Urothelium cell line (cell line): Measurements from ENCODE around the gene GJB4.
"Not testable (repeated sequence)": the region's sequence is repeated elsewhere in the genome, so short reads cannot be mapped to it uniquely, and the experiment has no call there.

ENCODE experiments used
- DNase-seq: peaks from one replicate; pipeline ENCODE4 v3.0.0; 2011; ENCODE audit warnings: low spot score, mixed read lengths
- FAIRE-seq: peaks from 2 replicates; lab custom pipeline; 2011; peaks lifted over from hg19 to GRCh38; lab: Jason Lieb, UNC

The GJB4 gene

DNA sequence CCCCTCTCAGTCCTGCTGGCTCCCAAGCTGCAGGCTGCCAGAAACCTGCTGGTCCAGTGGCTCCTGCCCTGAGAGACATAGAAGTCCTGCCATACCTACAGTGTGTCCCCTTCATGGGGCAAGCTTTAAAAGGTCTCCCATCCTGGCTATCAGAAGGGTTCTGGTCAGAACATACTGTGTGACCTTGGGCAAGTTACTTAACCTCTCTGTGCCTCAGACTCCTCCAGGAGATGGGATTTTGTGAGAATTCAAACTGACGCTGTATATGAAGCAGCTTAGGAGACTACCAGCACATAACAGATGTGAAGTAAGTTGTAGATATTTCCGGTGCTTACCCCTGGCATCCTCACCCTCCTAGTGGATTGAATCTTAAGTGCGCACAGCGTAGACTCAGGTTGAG, 13.4 kb upstream of the GJB4 start:
- DNase-seq: no peak
- FAIRE-seq: no peak

DNA sequence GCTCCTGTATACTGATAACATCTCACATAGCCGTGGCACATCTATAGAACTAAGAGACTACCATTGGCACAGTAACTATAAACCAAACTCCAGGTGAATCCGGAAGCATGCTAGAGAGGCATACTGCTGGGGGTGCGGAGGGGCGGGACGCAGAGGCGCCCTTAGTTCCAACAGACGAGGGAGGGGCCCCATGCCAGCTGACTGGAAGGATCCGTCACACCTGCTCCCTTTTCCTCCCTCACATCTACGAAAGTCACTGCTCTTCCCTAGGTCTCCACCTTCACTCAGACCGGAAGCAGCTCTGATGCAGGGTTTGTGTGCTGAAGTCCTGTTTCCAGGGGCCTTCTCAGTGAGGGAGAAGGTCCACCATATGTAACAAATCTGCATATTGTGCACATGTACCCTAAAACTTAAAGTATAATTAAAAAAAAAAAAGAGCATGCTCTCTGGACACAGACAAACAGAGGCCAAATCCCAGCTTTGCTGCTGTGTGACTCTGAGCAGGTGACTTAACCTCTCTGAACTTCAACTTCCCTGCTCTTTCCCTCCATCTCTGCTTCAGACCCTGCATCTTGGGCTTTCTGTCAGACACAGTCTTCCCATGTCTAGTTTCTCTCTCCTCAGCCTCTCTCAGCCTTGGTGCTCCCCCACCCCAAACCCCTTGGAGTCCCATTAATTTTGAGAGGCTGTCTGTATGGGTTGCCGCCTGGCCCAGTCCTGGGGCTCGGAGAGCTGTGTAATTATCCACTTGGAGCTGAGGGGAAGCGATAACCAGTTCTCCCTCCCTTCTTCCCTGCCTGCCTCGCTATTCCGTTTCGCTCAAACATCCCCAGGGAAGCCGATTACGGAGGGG, 12.5 kb upstream of the GJB4 start:
- no peak for DNase-seq
- FAIRE-seq: no peak

- FAIRE-seq: no peak
- DNase-seq: no peak
Measured at GRCh38 chr1:34747638-34747941, 11.9 kb upstream of the GJB4 start.

GRCh38 chr1:34749992-34750391, 9.5 kb upstream of the GJB4 start:
- FAIRE-seq: no peak
- no peak for DNase-seq

GRCh38 chr1:34750610-34751009, 8.9 kb upstream of the GJB4 start:
- DNase-seq (no peak), FAIRE-seq (no peak)

DNA sequence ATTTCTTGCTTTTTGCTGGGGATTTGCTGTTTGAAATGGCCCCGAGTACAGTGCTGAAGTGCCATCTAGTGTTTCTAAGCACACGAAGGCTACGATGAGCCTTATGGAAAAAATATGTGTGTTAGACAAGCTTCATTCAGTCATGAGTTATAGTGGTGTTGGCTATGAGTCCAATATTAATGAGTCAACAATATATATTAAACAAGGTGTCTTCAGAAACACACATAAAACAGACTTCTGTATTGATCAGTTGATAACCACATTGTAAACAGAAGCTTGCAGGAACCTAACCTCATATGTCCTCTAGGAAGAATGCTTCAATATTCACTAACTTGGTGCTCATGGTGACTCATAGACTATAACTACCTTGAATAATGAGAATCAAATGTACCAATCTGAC, 6.4 kb upstream of the GJB4 start:
- DNase-seq: no peak
- no peak for FAIRE-seq

- FAIRE-seq: no peak
Measured at GRCh38 chr1:34754964-34755637, 4.4 kb upstream of the GJB4 start, which contains the start of gene GJB5. Gene GJB5, plus strand, starts transcription at chr1:34755047. Its CDS starts 2,284 bp downstream, at chr1:34757331.

DNA sequence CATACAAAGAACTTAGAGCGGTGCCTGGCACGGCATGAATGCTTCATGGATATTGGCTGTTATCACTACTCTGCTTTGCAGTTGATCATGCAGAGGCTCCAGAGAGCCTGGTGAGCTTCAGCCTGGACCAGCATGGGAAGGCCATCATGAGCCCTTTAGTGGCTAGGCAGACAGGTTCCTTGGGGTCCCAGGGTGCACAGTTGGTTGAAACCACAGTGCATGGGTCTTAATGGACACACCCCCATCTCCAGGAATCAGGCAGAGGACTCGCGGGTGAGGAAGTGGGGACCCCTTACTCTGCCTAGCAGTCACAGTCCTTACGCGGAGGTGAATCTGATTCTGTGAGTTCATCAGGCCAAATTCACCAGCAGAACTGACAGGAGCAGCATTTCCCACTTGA, 3.6 kb upstream of the GJB4 start:
- peak; percentile 17 for FAIRE-seq
- DNase-seq: no peak

More at GRCh38 chr1:34754964-34755637, 4.4 kb upstream of the GJB4 start, which contains the start of gene GJB5:
- DNase-seq: no peak

DNA sequence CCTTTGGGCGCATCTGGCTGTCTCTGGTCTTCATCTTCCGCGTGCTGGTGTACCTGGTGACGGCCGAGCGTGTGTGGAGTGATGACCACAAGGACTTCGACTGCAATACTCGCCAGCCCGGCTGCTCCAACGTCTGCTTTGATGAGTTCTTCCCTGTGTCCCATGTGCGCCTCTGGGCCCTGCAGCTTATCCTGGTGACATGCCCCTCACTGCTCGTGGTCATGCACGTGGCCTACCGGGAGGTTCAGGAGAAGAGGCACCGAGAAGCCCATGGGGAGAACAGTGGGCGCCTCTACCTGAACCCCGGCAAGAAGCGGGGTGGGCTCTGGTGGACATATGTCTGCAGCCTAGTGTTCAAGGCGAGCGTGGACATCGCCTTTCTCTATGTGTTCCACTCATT, 2.2 kb upstream of the GJB4 start:
- no peak for FAIRE-seq
- DNase-seq: no peak

DNA sequence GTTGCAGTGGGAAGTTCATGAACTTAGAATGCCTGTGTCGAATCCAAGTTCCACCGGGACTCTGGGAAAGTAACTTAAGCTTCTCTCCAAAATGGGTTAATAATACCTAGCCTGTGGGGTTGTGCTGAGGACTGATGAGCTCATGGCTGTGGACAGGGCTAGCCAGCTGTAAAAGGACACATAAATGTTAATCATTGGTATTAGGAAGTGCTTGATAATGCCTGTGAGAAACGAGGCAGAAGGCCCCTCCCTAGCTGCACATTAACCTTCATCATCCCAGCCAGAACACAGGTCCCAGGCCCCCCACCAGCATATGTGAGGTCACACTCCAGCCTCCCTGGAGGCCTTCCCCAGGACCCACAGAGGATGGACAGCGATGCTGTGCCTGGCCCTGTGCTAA, 789 bp upstream of the GJB4 start:
- no peak for FAIRE-seq

GRCh38 chr1:34761176-34761761, 1.7 kb downstream of the GJB4 start:
- no peak for DNase-seq
- FAIRE-seq: peak; percentile 58

More for the DNA sequence above, 789 bp upstream of the GJB4 start:
- DNase-seq: no peak

GRCh38 chr1:34761776-34762307, 2.3 kb downstream of the GJB4 start:
- no peak for DNase-seq
- no peak for FAIRE-seq

- FAIRE-seq (no peak), DNase-seq (peak; percentile 46)
Measured at GRCh38 chr1:34762474-34763141, 3.1 kb downstream of the GJB4 start.

- DNase-seq (peak; percentile 82), FAIRE-seq (peak; percentile 42)
Measured at GRCh38 chr1:34763142-34763781, 3.7 kb downstream of the GJB4 start.

- FAIRE-seq: no peak
Measured at GRCh38 chr1:34768856-34769255, 9.3 kb downstream of the GJB4 start.

DNA sequence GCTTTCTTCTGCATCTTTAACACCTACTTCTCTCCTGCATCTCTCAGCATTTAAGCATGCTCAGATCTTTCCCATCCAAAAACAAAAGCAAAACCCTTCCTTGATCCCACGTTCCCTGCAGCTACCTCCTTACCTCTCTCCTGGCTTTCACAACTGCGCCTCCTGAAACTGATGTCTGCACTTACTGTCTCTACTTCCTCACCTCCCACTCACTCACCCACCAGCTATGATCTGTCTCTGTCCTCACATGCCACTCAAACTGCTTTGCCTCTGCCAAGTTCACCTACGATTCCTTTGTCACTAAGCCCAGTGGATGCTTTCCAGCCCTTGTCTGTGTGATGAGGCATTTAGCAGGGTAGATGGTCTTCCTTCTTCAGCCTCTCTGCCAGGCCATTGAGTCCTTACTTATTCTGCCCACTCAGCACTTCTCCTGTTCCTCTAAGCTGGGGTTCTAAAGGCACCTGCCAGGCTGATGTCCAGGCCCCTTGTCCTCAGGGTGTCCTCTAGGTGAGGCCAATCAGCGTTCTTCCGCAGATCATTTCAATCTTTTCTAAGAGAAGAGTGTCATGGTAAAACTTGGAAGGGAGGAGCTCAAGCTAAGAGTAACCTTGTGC, 11.5 kb downstream of the GJB4 start:
- FAIRE-seq: peak; percentile 35
- DNase-seq: no peak

More at GRCh38 chr1:34768856-34769255, 9.3 kb downstream of the GJB4 start:
- DNase-seq: no peak

DNA sequence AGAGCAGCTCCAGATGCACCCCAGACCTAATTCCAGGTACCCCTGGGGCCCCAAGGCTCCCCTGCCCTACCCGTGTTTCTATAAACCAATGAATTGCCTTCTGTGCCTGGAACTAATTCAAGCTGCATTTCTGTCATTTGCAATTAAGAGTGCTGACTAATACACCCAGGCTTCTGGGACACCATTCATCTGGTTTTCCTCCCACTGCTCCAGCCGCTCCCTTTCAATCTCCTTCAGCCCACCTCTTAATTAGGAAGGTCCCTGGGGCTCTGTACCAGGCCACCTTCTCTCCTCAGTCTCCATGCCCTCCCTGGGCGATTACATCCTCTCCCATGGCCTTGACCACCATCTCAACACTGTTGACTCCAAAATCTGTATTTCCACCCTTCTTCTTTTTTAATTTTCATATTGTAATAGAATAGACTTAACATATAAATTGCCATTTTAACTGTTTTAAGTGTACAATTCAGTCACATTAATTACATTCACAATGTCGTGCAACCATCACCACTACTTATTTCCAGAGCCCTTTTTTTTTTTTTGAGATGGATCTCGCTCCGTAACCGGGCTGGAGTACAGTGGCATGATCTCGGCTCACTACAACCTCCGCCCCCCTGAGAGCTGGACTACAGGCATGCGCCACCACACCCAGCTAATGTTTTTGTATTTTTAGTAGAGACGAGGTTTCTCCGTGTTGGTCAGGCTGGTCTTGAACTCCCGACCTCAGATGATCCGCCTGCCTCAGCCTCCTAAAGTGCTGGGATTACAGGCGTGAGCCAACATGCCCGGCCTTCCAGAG, 12.2 kb downstream of the GJB4 start:
- FAIRE-seq: no peak

GRCh38 chr1:34773114-34773513, 13.6 kb downstream of the GJB4 start:
- DNase-seq, FAIRE-seq: not testable (repeated sequence)

More for the DNA sequence above, 12.2 kb downstream of the GJB4 start:
- DNase-seq: no peak

DNA sequence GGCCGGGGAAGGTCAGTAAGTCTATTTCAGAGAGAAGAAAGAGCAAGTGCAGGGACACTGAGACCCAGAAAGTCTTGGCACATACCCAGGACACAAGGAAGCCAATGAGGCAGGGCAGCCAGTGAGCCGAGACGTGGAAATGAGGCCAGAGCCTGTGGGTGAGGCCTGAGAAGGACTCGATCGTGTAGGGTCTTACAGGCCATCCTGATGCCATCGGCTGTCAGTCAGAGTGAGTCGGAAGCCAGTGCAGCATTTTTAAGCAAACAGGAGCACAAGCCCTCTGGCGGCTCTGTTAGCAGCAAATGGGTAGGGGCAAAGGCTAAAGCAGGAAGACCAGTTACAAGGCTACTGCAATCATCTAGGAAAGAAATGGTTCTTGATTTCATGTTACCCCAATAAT, 15.4 kb downstream of the GJB4 start:
- FAIRE-seq (no peak), DNase-seq (no peak)
